Hematopoietic multipotent progenitor cell treated with erythropoietin and hydrocortisone succinate and interleukin-3 and kit ligand, for 6 days (in vitro differentiated cells): Measurements from ENCODE around the gene PKD2L1.
A peak's percentile ranks its signal among the peaks of the same experiment; 100 is the strongest.
"Not testable (repeated sequence)": the region's sequence is repeated elsewhere in the genome, so short reads cannot be mapped to it uniquely, and the experiment has no call there.

ENCODE experiments used
- DNase-seq: peaks from one replicate; pipeline ENCODE4 v3.0.0-alpha.2; 2015

Gene PKD2L1

DNA sequence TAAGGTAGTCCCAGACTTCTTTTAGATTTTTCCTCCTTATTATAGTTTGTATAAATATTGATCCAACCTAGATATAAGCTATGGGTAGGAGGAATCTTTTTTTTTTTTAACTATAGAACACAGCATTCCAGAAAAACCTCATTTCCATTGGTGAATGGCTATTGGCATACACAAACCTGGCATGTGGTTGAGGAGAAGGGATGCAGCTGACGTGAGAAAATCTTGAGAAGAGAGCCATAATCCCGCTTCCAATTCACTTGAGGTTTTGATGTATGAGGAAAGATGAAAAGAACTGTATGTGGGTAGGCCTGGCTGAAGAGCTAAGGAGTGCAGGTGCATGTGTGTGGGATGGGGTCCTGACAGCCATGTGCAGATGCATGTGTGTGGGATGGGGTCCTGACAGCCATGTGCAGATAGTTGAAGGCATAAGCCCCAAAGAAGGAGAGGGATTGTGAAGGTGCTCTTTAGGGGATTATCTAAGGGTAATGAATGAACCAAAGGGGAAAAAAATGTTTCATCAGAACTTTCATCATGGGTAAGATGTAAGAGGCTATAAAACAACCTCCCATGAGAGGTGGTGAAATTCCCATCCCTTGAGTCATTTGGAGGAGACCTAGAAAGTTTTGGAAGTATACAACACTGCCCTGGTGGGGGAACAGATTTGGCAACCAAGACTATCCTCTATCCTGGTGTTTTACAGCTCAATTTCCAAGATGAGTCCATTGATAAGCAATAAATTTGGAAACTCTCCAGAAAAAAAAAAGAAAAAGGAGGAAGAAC is 3.8 kb upstream of the PKD2L1 start:
- DNase-seq, result no peak

DNA sequence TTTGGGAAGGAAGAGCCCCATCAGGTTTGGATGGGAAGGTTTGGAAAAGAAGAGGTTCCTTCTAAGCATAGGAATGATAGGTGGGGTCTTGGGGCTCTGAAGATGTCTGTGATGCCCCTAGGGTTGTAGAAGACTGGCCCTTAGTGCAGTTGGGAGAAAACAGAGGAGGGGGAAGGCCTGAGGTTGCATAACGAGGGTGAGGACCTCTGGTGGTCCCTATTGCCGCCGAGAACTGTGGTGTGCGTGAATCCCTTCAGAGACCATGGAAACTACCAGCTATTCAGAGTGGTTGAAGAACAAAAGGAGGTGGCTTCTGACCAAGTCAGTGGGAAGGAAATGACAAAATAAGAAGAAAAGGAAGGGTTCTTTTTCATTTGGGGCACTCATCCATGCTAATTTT is 3.1 kb upstream of the PKD2L1 start:
- no peak for DNase-seq

DNA sequence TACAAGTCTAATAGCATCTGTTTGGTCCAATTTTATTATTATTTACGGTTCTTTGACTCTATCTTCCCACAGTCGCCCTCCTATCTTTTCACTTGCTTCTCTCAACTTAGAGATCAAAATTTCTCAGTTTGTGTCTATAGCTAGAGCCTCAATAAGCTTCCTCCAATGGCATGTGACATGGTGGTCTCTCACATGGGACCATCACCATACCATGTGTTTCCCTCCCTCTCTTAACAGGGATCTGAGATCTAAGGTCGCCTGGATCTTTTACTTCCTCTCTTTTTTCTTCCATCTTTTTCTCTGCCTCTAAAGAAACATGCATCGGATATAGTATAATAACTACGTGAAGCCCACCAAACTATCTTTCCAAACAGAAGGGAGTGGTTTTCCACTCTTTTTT is 1.8 kb downstream of the PKD2L1 start:
- no peak for DNase-seq

DNA sequence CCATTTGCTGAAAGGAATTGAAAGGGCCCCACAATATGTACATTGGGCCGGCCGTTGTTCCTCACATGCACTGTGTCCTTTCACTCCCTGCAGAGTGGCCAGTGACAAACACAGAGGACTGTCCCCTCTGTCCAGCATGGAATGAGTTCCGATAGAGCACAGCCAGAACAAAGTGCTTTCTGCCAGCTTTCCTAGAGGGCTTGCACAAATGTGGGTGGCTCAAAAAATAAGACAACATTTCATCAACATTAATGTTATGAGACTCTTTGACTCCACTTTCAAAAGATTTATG is 2.4 kb downstream of the PKD2L1 start:
- DNase-seq, result no peak

DNA sequence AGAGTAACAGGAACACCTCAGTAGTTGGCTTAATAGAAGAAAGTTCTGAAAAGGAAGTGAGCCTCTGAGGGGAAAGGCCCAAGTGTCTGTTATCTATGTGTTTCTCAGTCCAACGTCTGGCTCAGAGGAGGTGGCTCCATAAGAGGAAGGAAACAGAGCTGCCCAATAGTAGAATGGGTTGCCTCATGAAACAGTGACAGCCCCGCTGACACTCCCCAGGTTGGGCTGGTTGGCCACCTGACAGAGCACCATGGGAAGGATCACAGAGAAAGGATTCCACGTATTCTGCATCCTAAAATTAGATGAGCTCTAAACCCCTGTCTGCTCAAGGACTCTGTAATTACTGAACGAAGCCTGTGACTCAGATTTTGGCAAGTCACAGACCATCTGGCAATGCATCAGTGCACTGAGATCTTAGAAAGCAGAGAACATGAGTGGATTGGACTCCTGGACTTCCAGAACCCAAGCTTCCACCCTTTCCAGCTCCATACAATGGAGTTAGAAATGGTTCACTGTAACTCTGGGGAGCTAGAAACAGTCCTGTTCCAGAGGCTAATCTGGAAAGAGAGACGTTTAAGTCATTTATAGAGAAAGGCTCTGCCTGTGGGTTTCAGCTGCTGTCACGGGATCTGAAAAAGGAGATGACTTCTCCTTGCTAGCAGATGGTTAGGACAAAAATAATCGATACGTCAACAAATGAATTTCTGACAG is 2.9 kb downstream of the PKD2L1 start:
- DNase-seq, result peak; percentile 74

DNA sequence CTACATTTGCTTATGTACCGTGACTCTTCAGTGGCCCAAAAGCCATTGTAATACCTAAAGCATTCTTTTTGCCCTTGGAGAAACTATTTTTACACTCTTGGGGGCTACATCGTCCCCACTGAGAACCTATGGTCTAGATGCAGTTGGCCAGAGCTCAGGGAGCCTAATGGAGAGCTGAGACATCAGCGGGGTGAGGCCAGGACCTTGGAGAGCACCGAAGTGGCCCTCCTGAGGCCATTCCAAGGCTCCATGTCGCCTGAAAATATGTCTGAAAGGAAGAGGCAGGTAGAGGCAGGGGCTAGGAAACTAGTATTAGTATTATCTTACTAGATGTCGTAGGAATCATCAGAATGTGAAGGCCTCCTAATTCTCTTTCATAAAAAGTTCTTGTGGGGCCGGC is 4.9 kb downstream of the PKD2L1 start:
- peak; percentile 51 for DNase-seq

DNA sequence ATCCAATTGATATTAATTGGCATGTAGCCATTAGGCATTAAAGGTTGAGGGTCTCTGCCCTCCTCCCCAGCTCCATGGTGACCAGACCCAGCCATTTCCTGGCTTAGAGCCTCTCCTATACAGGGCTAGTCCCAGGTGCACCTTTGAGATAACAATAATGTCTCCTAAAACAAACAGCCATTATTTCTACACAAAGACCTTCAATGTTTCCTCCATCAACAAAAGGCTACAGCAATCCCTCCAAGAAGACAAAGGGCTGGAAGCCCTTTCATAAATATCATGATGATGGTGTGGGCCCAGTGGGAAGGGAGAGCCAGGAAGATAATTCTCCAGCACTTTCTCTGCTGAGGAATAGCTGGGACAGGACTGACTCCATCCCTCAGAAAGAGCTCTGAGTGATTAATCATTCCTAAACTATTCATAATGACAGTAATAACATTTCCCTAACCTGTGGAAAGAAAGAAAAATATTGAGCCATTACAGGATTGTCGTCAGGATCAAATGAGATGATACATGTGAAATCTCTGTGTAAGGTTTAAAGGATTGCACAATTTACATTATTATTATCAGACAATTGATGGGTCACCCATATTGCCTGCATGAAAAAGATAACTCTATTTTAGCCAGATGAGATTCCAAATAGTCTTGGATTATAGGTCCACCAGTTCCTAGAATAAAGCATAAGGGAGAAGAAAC is 10.2 kb downstream of the PKD2L1 start:
- DNase-seq, result no peak

DNA sequence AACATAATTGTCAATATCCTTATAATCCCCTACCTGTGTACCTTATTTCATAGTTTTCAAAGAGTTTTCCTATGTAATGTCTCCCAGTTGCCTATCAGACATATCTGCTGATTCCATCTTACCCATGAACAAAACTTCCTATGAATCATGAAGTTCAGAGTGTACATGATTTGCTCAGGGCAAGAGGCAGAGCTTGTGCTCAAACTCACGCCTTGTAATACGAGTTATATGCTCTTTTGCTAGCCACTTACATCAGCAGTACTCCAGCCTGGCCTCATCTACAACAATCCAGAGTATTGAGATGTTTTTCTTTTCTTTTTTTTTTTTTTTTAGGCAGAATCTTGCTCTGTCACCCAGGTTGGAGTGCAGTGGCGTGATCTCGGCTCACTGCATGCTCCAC is 11.8 kb downstream of the PKD2L1 start:
- no peak for DNase-seq

DNA sequence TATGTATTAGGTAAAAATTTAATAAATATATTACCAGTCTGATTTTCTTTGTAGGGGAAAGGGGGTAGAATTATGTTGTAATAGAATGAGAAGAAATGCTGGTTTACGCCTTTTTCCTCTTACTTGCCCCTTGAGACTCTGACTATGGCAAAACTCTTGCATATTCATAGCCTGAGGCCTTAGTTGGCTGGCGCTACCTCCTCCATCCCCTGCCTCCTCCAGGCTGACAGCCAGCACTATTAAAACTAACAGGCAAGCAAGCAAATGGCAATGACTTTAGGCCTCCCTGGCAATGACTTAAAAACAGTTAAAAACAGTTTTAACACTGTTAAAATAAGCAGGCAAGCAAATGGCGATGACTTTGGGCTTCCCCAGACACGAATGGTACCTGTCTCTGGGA is 14.4 kb downstream of the PKD2L1 start:
- no peak for DNase-seq

DNA sequence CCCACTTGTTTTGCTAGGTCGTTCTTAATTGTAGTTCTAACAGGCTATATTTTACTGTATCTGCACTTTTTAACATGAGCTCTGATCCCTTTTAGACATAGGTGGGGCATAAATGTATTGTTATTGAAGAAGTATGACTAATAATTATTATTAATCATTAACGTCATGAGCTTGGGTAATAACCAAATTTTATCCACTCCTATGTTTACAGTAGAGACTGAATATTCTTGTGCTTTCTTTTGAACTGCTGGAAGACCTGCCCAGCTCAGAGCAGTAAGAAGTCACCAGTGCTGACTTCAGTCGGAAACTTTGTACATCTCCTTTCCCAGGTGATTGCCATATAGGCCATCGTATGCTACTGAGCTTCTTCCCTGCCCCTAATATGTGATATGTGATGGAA is 18.7 kb downstream of the PKD2L1 start:
- DNase-seq, result no peak

DNA sequence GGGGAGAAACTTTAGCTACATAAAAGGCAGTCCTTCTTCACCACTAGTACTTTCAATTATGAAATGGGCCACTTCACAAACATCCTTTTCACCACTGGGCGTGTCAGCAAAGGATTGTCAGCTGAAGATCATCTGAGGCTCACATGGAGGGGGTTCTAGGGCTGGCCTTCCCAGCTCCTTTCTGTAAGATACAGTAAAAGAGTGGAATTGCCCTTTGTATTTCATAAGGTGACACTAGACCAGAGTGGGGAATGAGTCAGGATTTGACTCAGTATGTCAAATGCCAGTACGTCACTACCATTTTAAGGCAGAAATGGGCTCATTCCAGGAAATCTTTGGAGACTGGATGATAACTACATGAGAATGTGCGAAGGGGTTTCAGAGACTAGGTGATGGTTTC is 22.3 kb downstream of the PKD2L1 start:
- DNase-seq, result no peak

DNA sequence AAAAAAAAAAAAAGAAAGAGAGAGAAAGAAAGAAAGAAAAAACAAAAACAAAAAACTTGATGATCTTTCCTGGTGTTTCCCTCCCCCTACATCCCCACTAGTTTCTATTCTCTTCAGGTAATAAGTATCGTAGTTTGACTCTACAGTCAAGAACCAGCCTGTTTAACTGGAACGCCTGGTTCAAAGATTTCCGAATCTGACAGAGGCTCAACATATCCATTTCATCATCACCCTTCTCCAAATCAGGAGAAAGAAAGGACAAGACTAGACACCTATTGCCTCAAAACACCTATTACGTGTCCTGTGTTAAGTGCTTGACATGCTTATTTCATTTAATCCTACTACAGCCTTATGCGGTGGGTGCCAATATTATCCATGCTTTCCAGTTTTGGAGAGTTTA is 23.2 kb downstream of the PKD2L1 start:
- no peak for DNase-seq

DNA sequence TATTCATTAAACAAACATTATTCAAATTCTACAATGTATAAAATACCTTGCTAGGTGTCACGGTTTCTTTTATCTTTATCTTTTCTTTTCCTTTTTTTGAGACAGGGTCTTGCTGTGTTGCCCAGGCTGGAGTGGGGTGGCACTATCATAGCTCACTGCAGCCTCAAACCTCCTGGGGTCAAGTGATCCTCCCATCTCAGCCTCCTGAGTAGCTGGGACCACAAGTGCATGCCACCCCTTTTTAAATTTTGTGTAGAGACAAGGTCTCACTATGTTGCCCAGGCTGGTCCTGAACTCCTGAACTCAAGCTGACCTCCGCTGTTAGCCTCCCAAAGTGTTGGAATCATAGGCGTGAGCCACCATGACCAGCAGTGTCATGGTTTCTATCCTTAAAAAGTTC is 25.6 kb downstream of the PKD2L1 start:
- no peak for DNase-seq

DNA sequence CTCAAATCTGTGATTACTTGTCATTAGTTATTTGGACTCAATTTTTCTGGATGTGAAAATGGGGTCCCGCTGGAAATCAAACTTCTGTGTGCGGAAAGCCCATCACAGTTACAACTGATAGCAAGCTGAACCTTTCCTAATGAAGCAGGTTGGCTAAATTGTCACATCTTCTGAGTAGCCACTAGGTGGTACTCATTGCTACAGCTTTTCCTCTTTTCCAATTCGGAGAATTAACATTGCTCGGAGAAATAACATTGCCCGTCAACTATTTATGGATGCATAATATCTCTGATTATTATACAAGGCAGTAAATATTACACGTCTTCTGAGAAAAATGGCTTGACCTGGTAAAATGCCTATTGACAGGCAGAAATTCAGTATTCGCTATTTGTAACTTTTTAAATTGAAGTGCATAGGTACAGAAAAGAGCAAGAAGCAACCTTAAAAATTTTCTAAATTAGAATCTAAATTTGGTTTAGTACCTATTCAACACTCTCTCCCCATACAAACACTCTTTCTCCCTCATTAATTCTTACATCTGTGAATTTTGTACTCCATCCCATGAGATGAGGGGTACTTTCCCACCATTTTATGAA is 26.2 kb downstream of the PKD2L1 start:
- DNase-seq, result peak; percentile 77

DNA sequence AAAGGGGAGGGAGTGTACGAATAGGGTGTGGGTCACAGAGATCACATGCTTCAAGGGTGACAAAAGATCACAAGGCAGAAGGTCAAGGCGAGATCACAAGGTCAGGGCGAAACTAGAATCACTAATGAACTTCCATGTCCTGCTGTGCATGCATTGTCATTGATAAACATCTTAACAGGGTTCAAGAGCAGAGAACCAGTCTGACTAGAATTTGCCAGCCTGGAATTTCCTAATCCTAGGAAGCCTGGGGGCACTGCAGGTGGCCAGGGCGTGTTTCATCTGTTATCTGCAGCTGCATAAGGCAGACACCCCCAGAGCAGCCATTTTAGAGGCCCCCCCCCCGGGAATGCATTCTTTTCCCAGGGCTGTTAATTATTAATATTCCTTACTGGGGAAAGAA is 28.9 kb downstream of the PKD2L1 start:
- DNase-seq, result not testable (repeated sequence)

DNA sequence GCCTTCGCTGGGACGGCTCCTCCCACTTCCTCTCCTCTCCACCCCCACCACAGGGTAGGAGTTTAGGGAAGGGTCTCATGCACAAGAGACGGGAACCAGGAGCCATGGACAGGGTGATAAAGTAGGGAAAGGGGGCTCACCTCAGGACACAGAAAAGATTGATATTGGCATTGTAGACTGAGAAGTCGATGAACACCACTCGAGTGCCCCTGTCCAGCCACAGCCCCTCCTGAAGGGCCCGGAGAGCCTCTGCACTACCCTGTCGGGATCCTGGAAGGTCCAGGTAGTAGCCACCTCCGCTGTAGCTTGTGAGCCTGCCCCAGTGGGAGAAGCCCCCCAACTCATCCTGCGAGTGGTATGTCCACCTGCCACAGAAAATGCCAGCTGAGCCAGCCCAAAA is 32.8 kb downstream of the PKD2L1 start:
- DNase-seq, result no peak

DNA sequence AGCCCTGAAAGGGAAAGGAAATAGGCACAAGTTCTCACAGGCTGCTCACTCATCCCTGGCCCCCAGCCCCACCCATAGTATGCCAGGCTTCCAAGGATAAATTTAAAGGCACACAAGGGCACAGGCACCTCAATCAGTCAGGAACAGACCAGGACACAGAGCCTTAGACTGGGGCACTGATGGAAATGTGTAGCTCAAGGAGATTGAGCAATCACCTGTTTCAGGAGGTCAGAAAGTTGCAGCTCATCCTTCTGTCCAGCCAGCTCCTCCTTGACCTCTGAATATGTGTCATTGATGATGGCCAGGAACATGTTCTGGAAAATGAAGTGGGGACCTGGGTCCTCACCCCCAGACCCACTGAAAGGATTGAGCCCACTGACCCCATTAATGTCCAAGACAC is 37.0 kb downstream of the PKD2L1 start:
- DNase-seq, result no peak

DNA sequence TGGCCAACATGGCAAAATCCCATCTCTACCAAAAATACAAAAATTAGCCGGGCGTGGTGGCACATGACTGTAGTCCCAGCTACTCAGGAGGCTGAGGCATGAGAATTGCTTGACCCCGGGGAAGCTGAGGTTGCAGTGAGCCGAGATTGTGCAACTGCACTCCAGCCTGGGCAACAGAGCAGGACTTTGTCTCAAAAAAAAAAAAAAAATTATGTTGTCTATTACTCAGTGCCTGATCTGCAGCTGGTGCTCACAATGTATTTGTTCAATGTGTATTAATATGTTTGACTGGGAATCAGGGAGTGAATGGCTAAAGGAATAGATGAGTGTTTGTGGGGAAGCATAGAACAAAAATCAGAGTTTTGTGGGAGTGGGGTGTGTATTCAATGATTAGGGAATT is 37.7 kb downstream of the PKD2L1 start:
- not testable (repeated sequence) for DNase-seq

DNA sequence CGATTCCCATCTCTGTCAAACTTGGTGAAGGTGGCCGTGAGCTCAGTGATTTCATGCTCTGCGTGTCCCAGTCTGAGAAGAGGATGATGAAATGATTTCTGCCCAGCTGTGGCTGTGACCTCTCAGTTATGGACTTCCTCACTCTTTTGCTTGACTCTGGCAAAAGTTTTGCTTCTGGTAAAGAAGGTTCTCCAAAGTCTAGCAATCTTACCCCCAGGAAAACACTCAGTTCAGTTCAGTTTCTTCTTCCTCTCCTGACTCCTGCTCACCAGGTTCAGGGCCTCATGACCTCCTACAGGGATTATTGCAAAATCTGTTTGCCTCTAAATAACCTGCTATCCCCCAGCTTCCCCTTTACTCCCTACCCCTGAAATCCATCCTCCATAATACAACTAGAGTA is 38.7 kb downstream of the PKD2L1 start:
- DNase-seq, result no peak

DNA sequence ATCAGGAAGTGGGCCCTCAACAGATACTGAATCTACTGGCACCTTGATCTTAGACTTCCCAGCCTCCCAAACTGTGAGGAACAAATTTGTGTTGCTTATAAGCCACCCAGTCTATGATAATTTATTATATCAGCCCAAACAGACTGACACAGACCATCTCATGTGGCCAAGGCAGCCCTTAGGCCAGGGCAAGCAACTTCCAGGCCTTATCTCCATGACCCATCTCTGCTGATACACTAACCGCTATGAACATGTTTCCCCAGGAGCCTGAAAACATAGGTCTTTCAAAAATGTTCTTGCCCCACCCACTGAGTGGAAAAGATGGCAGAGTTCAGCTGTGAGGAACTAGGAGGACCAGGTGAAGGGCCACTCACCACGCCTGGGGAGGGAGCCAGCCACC is 40.4 kb downstream of the PKD2L1 start:
- peak; percentile 71 for DNase-seq

DNA sequence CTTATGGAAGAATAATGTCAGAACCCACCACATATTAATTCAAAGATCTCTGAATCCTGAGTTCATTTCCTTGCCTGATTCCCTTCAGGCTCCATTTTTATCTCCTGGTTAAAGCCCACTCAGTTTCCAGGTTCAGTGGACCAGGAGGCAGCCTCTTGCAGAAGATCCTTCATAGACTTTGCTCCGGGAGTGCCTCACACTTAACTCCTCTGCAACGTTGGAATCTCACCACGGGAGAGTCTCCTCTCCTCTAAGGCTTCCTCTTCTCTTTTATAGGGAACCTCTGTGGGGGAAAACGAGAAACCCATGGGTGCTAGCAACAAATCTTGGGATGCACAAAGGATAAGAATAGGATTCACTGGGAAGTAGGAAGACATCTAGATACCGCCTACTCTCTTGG is 41.8 kb downstream of the PKD2L1 start:
- no peak for DNase-seq

DNA sequence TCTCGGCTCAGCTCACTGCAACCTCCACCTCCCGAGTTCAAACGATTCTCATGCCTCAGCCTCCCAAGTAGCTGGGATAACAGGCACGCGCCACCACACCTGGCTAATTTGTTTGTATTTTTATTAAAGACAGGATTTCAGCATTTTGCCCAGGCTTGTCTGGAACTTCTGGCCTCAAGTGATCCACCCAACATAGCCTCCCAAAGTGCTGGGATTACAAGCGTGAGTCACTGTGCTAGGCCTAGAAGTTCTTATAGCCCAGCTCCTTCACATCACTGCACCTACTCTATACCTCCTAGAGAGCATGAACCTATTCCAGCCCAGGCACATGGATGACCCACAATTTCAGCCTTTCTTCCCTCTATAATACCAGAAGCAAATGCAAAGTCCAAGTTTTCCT is 42.3 kb downstream of the PKD2L1 start:
- no peak for DNase-seq

DNA sequence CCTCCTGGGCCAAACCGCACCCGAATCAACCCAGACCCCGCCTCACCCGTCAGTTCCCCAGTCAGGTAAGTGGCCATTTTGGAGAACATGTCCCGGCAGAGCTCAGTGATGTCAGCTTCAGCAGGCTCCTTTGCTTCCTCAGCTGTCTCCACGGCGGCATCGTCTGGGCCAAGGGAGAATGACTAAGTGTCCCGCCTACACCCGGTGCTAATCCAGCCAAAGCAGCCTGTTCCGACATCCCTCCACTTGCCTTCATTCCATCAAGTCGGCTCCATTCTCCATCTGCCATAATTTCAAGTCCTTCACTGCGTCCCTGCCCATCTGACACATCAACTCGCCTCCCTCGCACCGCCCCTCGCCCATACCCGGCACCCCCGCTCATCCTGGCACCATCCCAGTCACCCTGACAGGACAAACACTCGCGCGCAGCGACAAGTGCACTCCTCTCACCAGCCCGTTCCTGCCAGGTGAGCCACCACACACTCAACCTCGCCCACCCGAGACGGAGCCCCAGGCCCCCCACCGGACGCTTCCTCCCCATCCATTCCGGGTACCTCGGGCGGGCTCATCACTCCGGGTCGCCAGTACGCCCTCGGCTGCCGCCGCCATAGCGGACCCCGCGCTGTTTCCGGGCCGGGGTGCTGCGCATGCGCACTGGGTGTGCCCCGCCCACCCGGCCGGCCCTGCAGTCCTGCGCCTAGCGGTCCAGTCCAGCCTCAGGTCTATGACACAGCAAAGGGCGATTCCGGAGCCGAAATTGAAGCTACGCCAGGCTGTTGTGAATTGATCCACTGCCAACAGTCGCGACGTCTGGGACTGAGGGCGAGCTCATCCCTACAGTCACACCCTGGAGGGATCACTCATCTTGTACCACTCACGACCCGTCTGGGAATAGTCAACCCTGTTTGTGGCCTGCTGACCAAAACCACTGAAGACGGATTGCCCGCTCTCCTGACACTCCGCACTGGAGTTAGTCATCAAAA is 43.7 kb downstream of the PKD2L1 start, which contains the start of gene BLOC1S2:
Gene BLOC1S2 (minus strand): TSS at position 630 of the 983 bp plus-strand sequence. CDS start 21 bp downstream, at position 609.
- DNase-seq, result peak; percentile 87
